Osteoblast (primary cell): ENCODE results near the gene DIPK1B. TPM values are rescaled to one million over a fixed set of nuclear protein-coding genes. Genes with fewer than 3 reads are reported as not detected.

Source experiments
- DNase-seq: peaks from one replicate; pipeline ENCODE4 v3.0.0; 2011; ENCODE audit warnings: low spot score, mixed read lengths; ENCODE audit not compliant: insufficient read length; ENCODE audit errors: missing footprints
- H2AFZ ChIP-seq: 2 replicates; pipeline ENCODE4 v1.6.0; 2011; ENCODE audit warnings: mild to moderate bottlenecking, low read length
- H3K27ac ChIP-seq: 2 replicates; pipeline ENCODE4 v1.5.1; 2011; ENCODE audit warnings: mild to moderate bottlenecking, low read depth, low read length, moderate library complexity
- H3K27me3 ChIP-seq: 2 replicates; pipeline ENCODE4 v1.6.0; 2012; ENCODE audit warnings: mild to moderate bottlenecking, control low read depth, inconsistent platforms, low read length, moderate library complexity; ENCODE audit not compliant: insufficient read depth
- H3K36me3 ChIP-seq: 2 replicates; pipeline ENCODE4 v1.5.1; 2011; ENCODE audit warnings: mild to moderate bottlenecking, low read length, control low read depth, moderate library complexity; ENCODE audit not compliant: insufficient read depth
- H3K4me1 ChIP-seq: 2 replicates; pipeline ENCODE4 v1.5.1; 2011; ENCODE audit warnings: mild to moderate bottlenecking, low read length, control low read depth, moderate library complexity; ENCODE audit not compliant: insufficient read depth
- H3K4me2 ChIP-seq: 2 replicates; pipeline ENCODE4 v1.6.0; 2011; ENCODE audit warnings: mild to moderate bottlenecking, low read length; ENCODE audit not compliant: insufficient read depth
- H3K4me3 ChIP-seq: fragments of 200-600 bp; sonication (generic); 3 replicates; pipeline ENCODE4 v1.5.1; 2012; ENCODE audit warnings: mild to moderate bottlenecking, low read length, inconsistent platforms; ENCODE audit not compliant: insufficient read depth
- H3K79me2 ChIP-seq: 2 replicates; pipeline ENCODE4 v1.6.0; 2012; ENCODE audit warnings: mild to moderate bottlenecking, low read length, control low read depth, inconsistent platforms; ENCODE audit not compliant: insufficient read depth
- H3K9me3 ChIP-seq: 2 replicates; pipeline ENCODE4 v1.5.1; 2011; ENCODE audit warnings: low read depth, low read length, control low read depth
- H4K20me1 ChIP-seq: 2 replicates; pipeline ENCODE4 v1.6.0; 2012; ENCODE audit warnings: mild to moderate bottlenecking, low read length, control low read depth; ENCODE audit not compliant: insufficient read depth
- total RNA-seq: library from RNA; depleted of rRNA; stranded (reverse); fragments of >200 nt; gene quantifications from 2 replicates; pipeline ENCODE4 v1.2.3, GENCODE V29; 2012
- TF ChIP-seq, protein P1 (sequence below): IDR thresholded peaks from 2 replicates; pipeline ENCODE4 v1.5.1; 2011; ENCODE audit warnings: mild to moderate bottlenecking, low read depth, low read length, moderate library complexity; ENCODE audit errors: extremely low read depth

The DIPK1B gene
- total RNA-seq, 1 donor = not detected

DNA sequence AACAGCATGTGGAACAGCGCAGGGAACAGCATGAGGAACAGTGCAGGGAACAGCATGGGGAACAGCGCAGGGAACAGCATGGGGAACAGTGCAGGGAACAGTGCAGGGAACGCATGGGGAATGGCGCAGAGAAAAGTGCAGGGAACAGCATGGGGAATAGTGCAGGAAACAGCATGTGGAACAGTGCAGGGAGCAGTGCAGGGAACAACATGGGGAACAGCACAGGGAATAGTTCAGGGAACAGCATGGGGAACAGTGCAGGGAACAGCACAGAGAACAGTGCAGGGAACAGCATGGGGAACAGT is 43.7 kb downstream of the DIPK1B start:
- Histone ChIP-seq H3K79me2 (no peaks in the 10 kb centered on the region), H3K4me2 (no peak overlapping the region), H2AFZ (no peak overlapping the region), H3K36me3 (no peaks in the 10 kb centered on the region), H3K27ac (no peak overlapping the region), H4K20me1 (no peaks in the 10 kb centered on the region), H3K4me3 (no peak overlapping the region), H3K9me3 (peaks cover 8% of the 10 kb centered on the region), H3K27me3 (no peaks in the 10 kb centered on the region), H3K4me1 (no peaks in the 10 kb centered on the region)
- TF ChIP-seq, protein P1, sequence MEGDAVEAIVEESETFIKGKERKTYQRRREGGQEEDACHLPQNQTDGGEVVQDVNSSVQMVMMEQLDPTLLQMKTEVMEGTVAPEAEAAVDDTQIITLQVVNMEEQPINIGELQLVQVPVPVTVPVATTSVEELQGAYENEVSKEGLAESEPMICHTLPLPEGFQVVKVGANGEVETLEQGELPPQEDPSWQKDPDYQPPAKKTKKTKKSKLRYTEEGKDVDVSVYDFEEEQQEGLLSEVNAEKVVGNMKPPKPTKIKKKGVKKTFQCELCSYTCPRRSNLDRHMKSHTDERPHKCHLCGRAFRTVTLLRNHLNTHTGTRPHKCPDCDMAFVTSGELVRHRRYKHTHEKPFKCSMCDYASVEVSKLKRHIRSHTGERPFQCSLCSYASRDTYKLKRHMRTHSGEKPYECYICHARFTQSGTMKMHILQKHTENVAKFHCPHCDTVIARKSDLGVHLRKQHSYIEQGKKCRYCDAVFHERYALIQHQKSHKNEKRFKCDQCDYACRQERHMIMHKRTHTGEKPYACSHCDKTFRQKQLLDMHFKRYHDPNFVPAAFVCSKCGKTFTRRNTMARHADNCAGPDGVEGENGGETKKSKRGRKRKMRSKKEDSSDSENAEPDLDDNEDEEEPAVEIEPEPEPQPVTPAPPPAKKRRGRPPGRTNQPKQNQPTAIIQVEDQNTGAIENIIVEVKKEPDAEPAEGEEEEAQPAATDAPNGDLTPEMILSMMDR = no peak
- DNase-seq = peak; percentile 69

- Histone ChIP-seq H3K4me2 (no peak overlapping the region), H3K27me3 (no peaks in the 10 kb centered on the region), H3K36me3 (no peaks in the 10 kb centered on the region), H3K79me2 (no peaks in the 10 kb centered on the region), H4K20me1 (no peaks in the 10 kb centered on the region), H3K4me1 (no peaks in the 10 kb centered on the region), H2AFZ (no peak overlapping the region), H3K27ac (no peak overlapping the region), H3K4me3 (no peak overlapping the region), H3K9me3 (peaks cover 7% of the 10 kb centered on the region)
- TF ChIP-seq, protein P1 = no peak
- peak; percentile 66 for DNase-seq
Measured at GRCh38 chr9:136756836-136757235, 44.5 kb downstream of the DIPK1B start.

GRCh38 chr9:136757328-136757727 is 45.0 kb downstream of the DIPK1B start:
- Histone ChIP-seq H3K4me1 (no peaks in the 10 kb centered on the region), H3K36me3 (no peaks in the 10 kb centered on the region), H3K79me2 (no peaks in the 10 kb centered on the region), H3K27me3 (no peaks in the 10 kb centered on the region), H4K20me1 (no peaks in the 10 kb centered on the region), H3K4me3 (no peak overlapping the region), H3K27ac (no peak overlapping the region), H3K9me3 (peaks cover 6% of the 10 kb centered on the region), H3K4me2 (no peak overlapping the region), H2AFZ (no peak overlapping the region)
- DNase-seq = peak; percentile 47
- TF ChIP-seq, protein P1 = no peak

DNA sequence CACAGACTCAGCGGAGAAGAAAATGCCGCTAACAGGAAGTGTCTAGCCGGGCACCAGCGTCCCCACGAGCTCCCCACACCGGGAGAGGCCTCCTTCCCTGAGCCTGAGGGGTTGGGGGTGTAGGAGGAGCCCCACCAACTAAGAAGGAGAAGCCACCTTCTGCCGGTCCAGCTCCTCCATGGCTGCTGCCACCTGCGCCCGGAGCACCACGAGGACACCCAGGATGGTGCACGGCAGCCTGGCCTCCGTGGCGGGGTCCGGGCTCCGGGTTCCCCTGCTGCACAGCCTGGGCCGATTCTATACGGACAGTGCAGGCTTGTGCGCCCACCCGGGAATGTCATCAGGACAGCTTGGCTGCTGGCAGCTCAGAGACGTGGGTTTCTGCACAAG is 45.4 kb downstream of the DIPK1B start:
- H3K4me2 ChIP-seq = no peak overlapping the region
- no peak overlapping the region for H2AFZ ChIP-seq
- no peaks in the 10 kb centered on the region for H4K20me1 ChIP-seq
- H3K27me3 ChIP-seq = no peaks in the 10 kb centered on the region
- H3K4me1 ChIP-seq = no peaks in the 10 kb centered on the region
- no peak overlapping the region for H3K27ac ChIP-seq
- H3K79me2 ChIP-seq = no peaks in the 10 kb centered on the region
- H3K9me3 ChIP-seq = peaks cover 6% of the 10 kb centered on the region
- no peaks in the 10 kb centered on the region for H3K36me3 ChIP-seq
- peak; percentile 57 for DNase-seq
- TF ChIP-seq, protein P1 = no peak
- no peak overlapping the region for H3K4me3 ChIP-seq
